ENCODE measurements around the gene CD47.

The CD47 gene

DNA sequence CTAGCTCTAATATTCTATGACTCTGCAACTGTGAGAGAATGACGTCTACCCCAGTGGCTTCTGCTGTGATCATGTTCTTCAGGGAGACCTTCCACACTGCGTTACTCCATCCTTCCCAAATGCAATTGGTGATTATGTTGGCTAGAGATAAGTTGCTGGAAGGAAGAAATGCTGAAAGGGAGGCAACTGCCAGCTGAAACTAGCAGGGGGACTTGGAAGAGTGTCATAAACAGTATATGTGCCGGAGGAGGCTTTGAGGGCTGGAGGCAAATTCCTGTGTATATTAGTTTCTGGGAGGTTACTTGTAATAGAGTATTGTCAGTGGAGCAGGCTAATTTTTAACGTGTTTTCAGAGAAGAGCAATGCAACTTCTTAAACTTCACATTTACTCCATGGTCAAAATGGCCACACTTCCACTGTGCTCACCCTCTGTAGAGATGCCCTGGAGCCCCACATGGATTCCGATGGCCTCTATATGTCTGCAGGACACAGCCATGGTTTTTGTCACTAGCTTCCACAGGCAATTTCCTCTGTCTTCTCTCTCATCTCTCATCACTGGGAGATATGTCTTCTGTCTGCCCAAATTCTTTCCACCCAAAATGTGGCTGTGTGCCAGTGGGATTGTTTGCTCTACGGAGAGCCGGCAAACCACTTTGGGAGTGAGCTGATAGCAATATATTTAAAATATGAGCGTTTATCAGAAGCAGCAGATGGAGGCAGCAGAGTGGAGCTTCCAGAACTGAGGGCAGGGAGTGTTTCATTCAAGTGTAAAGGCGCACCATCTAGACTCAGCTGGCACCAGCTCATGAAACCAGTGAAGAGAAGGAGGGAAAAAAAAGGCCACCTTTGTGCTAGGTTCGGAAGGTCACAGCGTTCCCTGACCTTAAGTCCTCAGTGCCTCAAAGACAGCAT is 13.3 kb upstream of the CD47 start:
- Mint-ChIP-seq H3K9me3 (no peaks in the 10 kb centered on the region), H3K4me1 (ENCODE audit: low read depth) (peaks cover 38% of the 10 kb centered on the region), H3K27ac (no peak overlapping the region), H3K27me3 (peaks cover 4% of the 10 kb centered on the region), H3K4me3 (no peak overlapping the region), H3K36me3 (ENCODE audit: low read depth) (no peaks in the 10 kb centered on the region)
- intact Hi-C loops (cut with micrococcal nuclease): no loop called here

DNA sequence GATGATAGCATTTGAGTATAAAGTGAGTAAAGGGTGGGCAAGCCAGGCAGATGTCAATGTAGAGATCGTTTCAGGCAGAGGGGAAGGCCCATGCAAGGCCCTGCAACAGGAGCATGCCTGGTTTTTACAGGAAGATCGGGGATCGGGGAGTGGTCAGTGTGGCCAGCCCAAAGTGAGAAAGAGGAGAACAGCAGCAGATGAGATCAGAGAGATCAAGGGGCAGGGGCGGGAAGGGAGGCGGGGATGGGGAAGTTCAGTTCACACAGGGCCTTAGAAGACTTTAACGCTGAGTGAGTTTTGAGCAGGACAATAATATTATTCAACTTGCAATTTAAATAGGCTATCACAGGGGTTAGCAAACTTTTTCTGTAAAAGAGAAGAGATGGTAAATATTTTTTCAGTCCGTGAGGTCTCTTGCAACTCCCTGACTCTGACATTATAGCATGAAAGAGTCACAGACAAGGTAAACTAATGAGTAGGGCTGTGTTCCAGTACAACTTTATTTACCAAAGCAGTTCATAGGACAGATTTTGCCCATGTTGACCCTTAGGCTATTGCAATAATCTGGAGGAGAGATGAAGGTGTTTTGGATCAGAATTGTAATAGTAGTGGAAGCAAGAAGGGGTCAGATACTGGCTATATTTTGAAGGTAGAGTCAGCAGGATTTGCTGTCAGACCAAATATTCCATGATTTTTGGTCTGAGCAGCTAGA is 12.4 kb upstream of the CD47 start:
- H3K36me3 Mint-ChIP-seq (ENCODE audit: low read depth): no peaks in the 10 kb centered on the region
- H3K4me1 Mint-ChIP-seq (ENCODE audit: low read depth): peaks cover 41% of the 10 kb centered on the region
- H3K27me3 Mint-ChIP-seq: peaks cover 4% of the 10 kb centered on the region
- no peak overlapping the region for H3K4me3 Mint-ChIP-seq
- H3K27ac Mint-ChIP-seq: no peak overlapping the region
- intact Hi-C loops (cut with micrococcal nuclease): no loop called here
- H3K9me3 Mint-ChIP-seq: no peaks in the 10 kb centered on the region

DNA sequence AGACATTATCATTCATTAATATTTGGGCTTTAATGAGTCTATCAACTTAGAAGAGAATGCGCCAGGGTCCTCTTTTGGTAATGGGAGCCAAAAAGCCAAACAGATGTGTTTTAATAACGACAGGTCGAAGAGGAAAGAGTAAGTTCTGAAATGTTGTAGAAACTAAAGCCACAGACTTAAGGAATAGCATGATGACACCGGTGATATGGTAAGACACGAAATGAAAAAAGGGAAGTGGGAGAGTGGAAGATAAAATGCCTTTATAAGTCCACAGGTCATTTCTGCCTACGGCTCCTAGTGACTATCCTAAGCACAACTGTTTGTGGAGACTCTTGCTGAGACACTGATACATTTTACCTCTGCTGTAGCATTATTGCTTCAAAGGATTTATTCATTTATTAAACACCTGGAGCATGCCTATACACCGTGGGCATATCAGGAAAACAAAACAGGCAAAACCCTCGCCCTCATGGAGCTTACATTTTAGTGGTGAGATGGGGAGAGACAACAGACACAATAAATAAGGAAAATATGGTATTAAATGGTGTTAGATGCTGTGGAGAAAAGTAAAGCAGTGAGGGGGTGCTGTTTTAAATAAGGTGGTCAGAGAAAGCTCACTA is 11.7 kb upstream of the CD47 start:
- H3K36me3 Mint-ChIP-seq (ENCODE audit: low read depth): no peaks in the 10 kb centered on the region
- no peaks in the 10 kb centered on the region for H3K9me3 Mint-ChIP-seq
- no peak overlapping the region for H3K4me3 Mint-ChIP-seq
- H3K4me1 Mint-ChIP-seq (ENCODE audit: low read depth): peaks cover 47% of the 10 kb centered on the region
- no peak overlapping the region for H3K27ac Mint-ChIP-seq
- H3K27me3 Mint-ChIP-seq: peaks cover 4% of the 10 kb centered on the region
- intact Hi-C loops (cut with micrococcal nuclease): no loop called here

DNA sequence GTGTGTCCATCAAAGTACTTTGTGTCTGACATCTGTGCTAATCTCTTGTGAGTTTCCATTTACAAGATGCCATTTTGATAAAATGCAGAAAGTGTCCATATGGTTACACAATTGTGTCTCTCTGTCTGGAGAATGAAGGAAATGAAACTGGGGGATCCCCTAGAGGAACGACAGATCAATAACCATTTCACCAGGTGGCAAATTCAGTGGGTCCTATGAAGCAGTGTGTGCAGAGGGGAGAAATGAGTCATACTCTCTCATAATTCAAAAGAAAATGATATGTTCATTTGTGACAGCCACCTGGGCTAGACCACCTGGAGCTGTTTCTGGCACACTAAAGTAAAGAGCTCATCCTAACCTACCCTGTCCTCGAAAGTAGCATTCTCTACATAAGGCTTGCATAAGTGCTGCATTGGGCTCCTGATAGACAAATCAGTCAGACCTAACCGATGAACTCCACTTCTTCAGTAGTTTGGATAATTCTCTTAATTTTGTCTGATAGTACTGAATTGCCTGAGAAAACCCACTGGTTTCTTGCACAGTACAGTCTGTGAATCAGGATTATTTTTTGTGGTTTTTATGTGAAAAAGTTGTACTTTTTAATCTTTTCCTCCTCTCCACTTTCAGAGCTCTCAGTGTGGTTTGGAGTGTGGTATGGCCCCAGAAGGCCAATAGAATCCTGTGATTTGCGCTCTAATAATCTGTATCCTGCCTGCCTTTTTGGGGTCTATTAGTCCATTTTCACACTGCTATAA is 10.3 kb upstream of the CD47 start:
- Mint-ChIP-seq H3K9me3 (no peaks in the 10 kb centered on the region), H3K27me3 (peaks cover 4% of the 10 kb centered on the region), H3K4me3 (no peak overlapping the region), H3K4me1 (ENCODE audit: low read depth) (peaks cover 53% of the 10 kb centered on the region), H3K27ac (no peak overlapping the region), H3K36me3 (ENCODE audit: low read depth) (no peaks in the 10 kb centered on the region)
- intact Hi-C loops (cut with micrococcal nuclease): no loop called here

DNA sequence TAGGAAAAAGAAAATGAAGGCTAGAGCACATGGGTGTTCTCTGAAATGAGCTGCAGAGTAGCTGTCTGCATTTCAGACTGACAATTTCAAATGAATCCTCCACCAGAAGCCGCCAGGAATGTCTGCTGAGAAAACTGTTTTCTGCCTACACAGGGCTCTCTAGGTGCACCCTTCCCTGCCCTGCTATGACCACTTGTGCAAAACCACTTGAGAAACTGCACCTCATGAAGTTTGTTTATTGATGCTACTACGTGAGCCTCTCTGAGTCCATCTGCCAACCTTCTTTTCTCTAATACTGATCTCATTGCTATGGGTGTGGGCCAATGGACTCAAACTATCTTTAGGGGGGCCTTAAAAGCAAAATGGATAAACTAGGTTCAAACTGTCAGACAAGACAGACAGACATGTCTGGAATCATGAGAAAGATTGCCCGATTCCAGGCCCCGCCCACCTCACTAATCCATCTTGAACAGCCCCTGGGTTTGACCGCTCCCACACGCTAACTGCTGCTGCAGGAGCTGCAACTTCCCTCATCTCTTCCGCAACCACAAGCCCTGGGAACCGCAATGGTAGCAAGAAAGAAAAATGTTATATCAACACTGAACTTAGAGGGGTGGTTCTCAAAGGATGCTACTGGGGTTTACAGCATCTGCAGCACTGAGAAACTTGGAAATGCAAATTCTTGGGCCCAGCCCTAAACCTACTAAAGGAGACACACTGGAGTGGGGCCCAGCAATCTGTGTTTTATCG is 9.0 kb upstream of the CD47 start:
- intact Hi-C loops (cut with micrococcal nuclease): no loop called here
- H3K27ac Mint-ChIP-seq: no peak overlapping the region
- no peaks in the 10 kb centered on the region for H3K36me3 Mint-ChIP-seq (ENCODE audit: low read depth)
- no peaks in the 10 kb centered on the region for H3K9me3 Mint-ChIP-seq
- H3K4me1 Mint-ChIP-seq (ENCODE audit: low read depth): peaks cover 53% of the 10 kb centered on the region
- H3K4me3 Mint-ChIP-seq: no peak overlapping the region
- peaks cover 4% of the 10 kb centered on the region for H3K27me3 Mint-ChIP-seq

DNA sequence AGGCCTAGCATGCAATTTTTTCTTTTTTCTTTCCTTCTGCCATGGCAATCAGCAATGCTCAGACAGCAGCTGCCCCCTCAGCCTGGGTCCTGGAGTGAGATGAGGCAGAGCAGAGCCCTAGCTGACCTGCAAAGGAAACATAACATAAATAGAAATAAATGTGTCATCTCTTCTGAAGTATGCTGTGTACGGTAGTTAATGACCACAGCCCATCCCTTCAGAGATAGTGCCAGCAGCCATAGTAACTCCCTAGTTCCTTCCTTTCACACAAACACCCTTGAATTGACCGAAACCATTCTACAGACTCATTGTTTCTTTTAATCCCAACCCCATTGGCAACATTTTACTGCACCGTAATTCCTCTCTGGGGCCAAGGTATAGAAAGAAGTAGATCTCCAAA is 8.4 kb upstream of the CD47 start:
- H3K27ac Mint-ChIP-seq: no peak overlapping the region
- H3K4me1 Mint-ChIP-seq (ENCODE audit: low read depth): peaks cover 53% of the 10 kb centered on the region
- intact Hi-C loops (cut with micrococcal nuclease): no loop called here
- no peaks in the 10 kb centered on the region for H3K36me3 Mint-ChIP-seq (ENCODE audit: low read depth)
- H3K27me3 Mint-ChIP-seq: peaks cover 4% of the 10 kb centered on the region
- no peak overlapping the region for H3K4me3 Mint-ChIP-seq
- no peaks in the 10 kb centered on the region for H3K9me3 Mint-ChIP-seq

DNA sequence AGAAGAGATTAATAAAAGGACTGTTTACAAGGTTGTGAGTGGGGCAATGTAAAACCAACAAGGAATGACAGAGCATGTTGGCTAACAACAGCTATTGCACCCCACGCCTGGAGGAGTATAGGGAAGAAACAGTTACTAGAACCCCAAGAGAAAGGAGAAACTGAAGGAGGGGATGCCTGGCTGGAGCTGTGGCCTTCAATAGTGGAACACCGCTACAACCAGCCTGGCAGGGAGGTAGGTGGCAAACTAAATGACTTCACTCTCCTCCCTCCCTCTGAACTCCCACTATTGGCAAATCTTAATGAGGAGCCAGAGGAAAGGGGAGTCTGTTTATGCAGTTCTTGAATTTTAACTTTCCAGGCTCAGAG is 7.2 kb upstream of the CD47 start:
- Mint-ChIP-seq H3K36me3 (ENCODE audit: low read depth) (no peaks in the 10 kb centered on the region), H3K27me3 (peaks cover 3% of the 10 kb centered on the region), H3K4me3 (no peak overlapping the region), H3K27ac (no peak overlapping the region), H3K4me1 (ENCODE audit: low read depth) (peaks cover 50% of the 10 kb centered on the region), H3K9me3 (no peaks in the 10 kb centered on the region)
- intact Hi-C loops (cut with micrococcal nuclease): no loop called here

DNA sequence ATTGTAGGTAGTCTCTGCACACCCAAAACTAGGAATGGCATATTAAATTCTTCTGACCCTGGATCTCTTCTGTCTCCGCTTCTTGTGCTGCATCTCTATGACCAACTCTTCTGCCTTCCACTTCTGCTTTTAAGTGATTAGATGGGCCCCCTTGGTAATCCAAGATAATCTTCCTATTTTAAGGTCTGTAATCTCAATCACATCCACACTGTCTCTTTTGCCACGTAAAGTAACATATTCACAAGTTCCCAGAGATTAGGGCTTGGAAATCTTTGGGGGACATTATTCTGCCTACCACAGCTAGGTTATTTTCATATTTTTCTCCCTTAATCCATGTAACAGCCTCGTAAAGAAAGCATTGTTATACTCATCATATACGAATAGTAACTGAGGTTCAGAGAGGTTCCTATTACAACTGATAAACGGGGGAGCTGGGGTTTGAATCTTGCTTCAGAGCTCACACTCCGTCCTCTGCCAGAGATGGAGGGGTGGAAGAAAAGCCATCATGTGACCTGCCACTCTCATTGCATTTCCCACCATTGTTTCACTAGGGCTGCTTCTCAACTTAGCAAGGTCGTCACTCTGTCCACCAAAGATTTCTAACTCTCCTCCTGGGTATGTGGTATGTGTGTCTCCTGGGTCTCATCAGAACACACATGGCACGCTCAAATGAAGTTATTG is 6.6 kb upstream of the CD47 start:
- Mint-ChIP-seq H3K27me3 (no peaks in the 10 kb centered on the region), H3K9me3 (no peaks in the 10 kb centered on the region), H3K4me3 (no peak overlapping the region), H3K27ac (no peak overlapping the region), H3K36me3 (ENCODE audit: low read depth) (no peaks in the 10 kb centered on the region), H3K4me1 (ENCODE audit: low read depth) (peaks cover 47% of the 10 kb centered on the region)
- intact Hi-C loops (cut with micrococcal nuclease): no loop called here

DNA sequence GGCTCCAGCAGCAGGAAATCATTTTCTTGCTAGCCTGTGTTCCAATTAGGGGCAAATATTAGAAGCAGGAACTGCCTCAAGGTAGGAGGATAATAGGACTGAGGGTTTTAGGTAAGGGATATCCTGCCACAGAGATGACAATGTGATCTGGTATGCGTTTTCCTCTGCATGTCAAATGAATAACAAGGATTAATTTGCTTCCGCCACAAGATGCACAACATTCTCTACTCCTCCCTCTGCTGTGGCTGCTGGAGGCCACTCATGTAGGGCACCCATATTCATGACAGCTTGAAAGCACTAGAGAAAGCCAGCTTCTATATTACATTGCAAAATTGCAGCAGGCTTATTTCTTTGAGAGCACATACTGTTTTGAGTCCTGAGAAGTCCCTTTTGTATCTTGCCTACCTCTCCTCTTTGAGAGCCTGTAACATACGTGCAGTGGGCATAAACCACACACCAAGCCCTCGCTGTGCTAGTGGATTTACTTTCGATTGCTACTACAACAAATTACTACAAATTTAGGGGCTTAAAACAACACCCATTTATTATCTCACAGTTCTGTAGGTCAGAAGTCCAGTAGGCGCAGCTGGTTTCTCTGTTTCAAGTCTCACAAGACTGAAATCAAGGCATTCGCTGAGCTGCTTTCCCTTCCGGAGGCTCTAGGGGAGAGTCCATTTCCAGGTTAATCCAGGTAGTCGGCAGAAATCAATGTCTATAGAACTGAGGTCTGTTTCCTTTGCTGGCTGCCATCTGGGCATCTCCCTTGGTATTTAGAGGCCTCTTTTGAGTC is 5.9 kb upstream of the CD47 start:
- no peaks in the 10 kb centered on the region for H3K9me3 Mint-ChIP-seq
- intact Hi-C loops (cut with micrococcal nuclease): no loop called here
- H3K27ac Mint-ChIP-seq: no peak overlapping the region
- no peak overlapping the region for H3K4me3 Mint-ChIP-seq
- peaks cover 2% of the 10 kb centered on the region for H3K36me3 Mint-ChIP-seq (ENCODE audit: low read depth)
- peaks cover 6% of the 10 kb centered on the region for H3K27me3 Mint-ChIP-seq
- H3K4me1 Mint-ChIP-seq (ENCODE audit: low read depth): peaks cover 47% of the 10 kb centered on the region

DNA sequence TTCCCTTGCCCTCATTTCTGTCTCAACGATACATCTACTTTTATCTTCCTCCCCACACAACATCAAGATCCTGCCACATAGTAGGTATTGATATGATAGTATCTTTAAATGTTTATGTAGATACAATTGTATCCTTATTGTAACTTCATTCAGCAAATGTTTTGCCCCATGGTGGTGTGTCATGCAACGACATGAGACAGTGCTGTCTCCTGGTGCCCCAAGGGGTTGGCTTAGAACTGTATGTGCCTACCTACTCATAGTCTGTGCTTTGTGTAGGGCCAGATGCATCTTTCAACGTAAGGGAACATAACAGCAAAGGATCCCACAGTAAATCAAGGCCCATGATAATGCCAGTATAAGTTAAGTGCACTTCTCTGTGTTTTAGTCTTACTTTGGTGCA is 2.8 kb upstream of the CD47 start:
- H3K4me3 Mint-ChIP-seq: no peak overlapping the region
- H3K9me3 Mint-ChIP-seq: no peaks in the 10 kb centered on the region
- H3K27ac Mint-ChIP-seq: no peak overlapping the region
- peaks cover 19% of the 10 kb centered on the region for H3K36me3 Mint-ChIP-seq (ENCODE audit: low read depth)
- intact Hi-C loops (cut with micrococcal nuclease): loop anchor here (5.0 kb wide), 2 partner anchors 34 to 199 kb away; no protein-coding TSS in a partner anchor
- peaks cover 9% of the 10 kb centered on the region for H3K27me3 Mint-ChIP-seq
- peaks cover 29% of the 10 kb centered on the region for H3K4me1 Mint-ChIP-seq (ENCODE audit: low read depth)

DNA sequence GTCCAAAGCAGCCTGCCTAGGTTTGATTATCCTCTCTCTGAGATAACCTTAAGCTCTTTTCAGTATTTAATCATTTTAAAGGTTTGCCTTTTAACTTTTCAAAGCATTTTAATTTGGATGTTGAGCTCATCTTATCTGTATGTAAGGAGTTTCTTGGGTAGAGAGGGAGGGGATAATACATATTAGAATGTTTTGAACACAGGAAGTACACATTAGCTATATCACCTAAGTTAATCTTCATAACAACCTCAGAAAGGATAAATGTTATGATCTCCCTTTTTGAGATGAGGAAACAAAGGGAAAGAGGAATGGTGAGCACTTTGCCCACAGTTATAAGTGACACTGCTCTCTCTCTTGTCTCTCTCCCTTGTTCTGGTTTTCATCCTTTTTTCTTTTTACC is 2.2 kb upstream of the CD47 start:
- Mint-ChIP-seq H3K9me3 (no peaks in the 10 kb centered on the region), H3K4me1 (ENCODE audit: low read depth) (peaks cover 25% of the 10 kb centered on the region), H3K4me3 (no peak overlapping the region), H3K27me3 (peaks cover 9% of the 10 kb centered on the region), H3K27ac (no peak overlapping the region), H3K36me3 (ENCODE audit: low read depth) (peaks cover 19% of the 10 kb centered on the region)
- intact Hi-C loops (cut with micrococcal nuclease): loop anchor here (5.0 kb wide), 2 partner anchors 34 to 199 kb away; no protein-coding TSS in a partner anchor

DNA sequence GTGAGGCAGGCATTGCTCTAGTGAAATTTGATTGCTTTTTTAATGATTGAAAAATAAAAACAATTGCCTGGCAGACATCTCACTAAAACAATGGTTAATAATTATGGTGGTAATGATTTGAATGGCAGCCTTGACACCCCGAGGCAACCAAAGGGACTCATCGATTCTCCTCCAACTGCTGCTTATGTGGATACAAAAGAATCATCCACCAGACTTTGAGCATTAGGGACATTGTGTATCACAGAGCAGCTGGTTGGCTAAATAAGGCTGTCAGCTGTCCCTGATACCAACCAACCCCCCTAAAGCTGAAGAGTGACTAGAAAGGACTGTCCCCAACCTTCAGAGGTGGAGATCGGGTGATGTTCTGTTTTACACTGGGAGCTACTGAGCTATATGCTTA is 1.7 kb upstream of the CD47 start:
- H3K36me3 Mint-ChIP-seq (ENCODE audit: low read depth): peaks cover 19% of the 10 kb centered on the region
- intact Hi-C loops (cut with micrococcal nuclease): loop anchor here (5.0 kb wide), 2 partner anchors 35 to 200 kb away; no protein-coding TSS in a partner anchor
- no peaks in the 10 kb centered on the region for H3K9me3 Mint-ChIP-seq
- no peak overlapping the region for H3K4me3 Mint-ChIP-seq
- H3K27me3 Mint-ChIP-seq: peaks cover 9% of the 10 kb centered on the region
- H3K27ac Mint-ChIP-seq: no peak overlapping the region
- peaks cover 20% of the 10 kb centered on the region for H3K4me1 Mint-ChIP-seq (ENCODE audit: low read depth)
